ENCODE data around the gene ADGRG3.

The ADGRG3 gene

GRCh38 chr16:57656342-57656955 lies 11.7 kb upstream of the ADGRG3 start:
- no peak overlapping the region for H2BK120ac ChIP-seq (ENCODE audit: low read depth, low read length)
- peaks cover 21% of the 10 kb centered on the region for H3K4me1 ChIP-seq (ENCODE audit: control insufficient read depth, insufficient read depth, low read depth, low read length)
- H4K91ac ChIP-seq (ENCODE audit: low read length) = no peak overlapping the region
- no peak overlapping the region for H4K8ac ChIP-seq (ENCODE audit: low read length)
- H2BK5ac ChIP-seq (ENCODE audit: low read depth, low read length, poor library complexity, severe bottlenecking) = no peak overlapping the region
- no peak overlapping the region for H3K18ac ChIP-seq (ENCODE audit: low read depth in 1 of 2, low read length in 2 of 2)
- no peak overlapping the region for H3K14ac ChIP-seq (ENCODE audit: low read length in 2 of 2)
- H3K9ac ChIP-seq (ENCODE audit: low read length) = no peak overlapping the region
- no peak for DNase-seq
- H2AK5ac ChIP-seq (ENCODE audit: low read length, severe bottlenecking) = no peak overlapping the region
- H2BK12ac ChIP-seq (ENCODE audit: low read length in 2 of 2) = no peak overlapping the region
- H3K27ac ChIP-seq (ENCODE audit: low read length, poor library complexity, severe bottlenecking) = no peak overlapping the region
- H2AFZ ChIP-seq (ENCODE audit: low read depth, low read length) = no peak overlapping the region
- no peak overlapping the region for H3K4me2 ChIP-seq (ENCODE audit: low read length, poor library complexity, severe bottlenecking)
- H3K27me3 ChIP-seq (ENCODE audit: control insufficient read depth in 1 of 2, insufficient read depth in 1 of 2, low read length in 2 of 2) = no peaks in the 10 kb centered on the region
- no peaks in the 10 kb centered on the region for H3K9me3 ChIP-seq (ENCODE audit: control insufficient read depth, low read length)
- peaks cover 20 to 76% of the 10 kb centered on the region in 2 experiments for H3K36me3 ChIP-seq (ENCODE audit: control insufficient read depth in 1 of 2, insufficient read depth in 2 of 2, low read depth in 1 of 2, low read length in 2 of 2)
- peaks cover 2% of the 10 kb centered on the region for H3K79me1 ChIP-seq (replicated peaks; ENCODE audit: low read length, poor library complexity, severe bottlenecking)
- WGBS = 88% methylated on average over 9 of the region's 11 CpGs
- no peak overlapping the region for H3K23ac ChIP-seq (ENCODE audit: low read length in 2 of 2)
- H2BK15ac ChIP-seq (ENCODE audit: low read depth, poor library complexity, severe bottlenecking) = no peak overlapping the region
- no peak overlapping the region for H3K4ac ChIP-seq (ENCODE audit: low read depth in 1 of 2, low read length in 2 of 2)
- H3K4me3 ChIP-seq (ENCODE audit: insufficient read depth in 1 of 2, low read depth in 1 of 2, low read length in 2 of 2) = no peak overlapping the region

- DNase-seq = no peak
- Histone ChIP-seq H3K79me1 (replicated peaks; ENCODE audit: low read length, poor library complexity, severe bottlenecking) (peaks cover 2% of the 10 kb centered on the region), H3K9ac (ENCODE audit: low read length) (no peak overlapping the region), H4K91ac (ENCODE audit: low read length) (no peak overlapping the region), H4K8ac (ENCODE audit: low read length) (no peak overlapping the region), H3K4ac (ENCODE audit: low read depth in 1 of 2, low read length in 2 of 2) (no peak overlapping the region), H2BK120ac (ENCODE audit: low read depth, low read length) (no peak overlapping the region), H3K4me2 (ENCODE audit: low read length, poor library complexity, severe bottlenecking) (no peak overlapping the region), H2BK12ac (ENCODE audit: low read length in 2 of 2) (no peak overlapping the region), H3K4me3 (ENCODE audit: insufficient read depth in 1 of 2, low read depth in 1 of 2, low read length in 2 of 2) (no peak overlapping the region), H2BK15ac (ENCODE audit: low read depth, poor library complexity, severe bottlenecking) (no peak overlapping the region), H3K23ac (ENCODE audit: low read length in 2 of 2) (no peak overlapping the region), H3K18ac (ENCODE audit: low read depth in 1 of 2, low read length in 2 of 2) (no peak overlapping the region), H3K4me1 (ENCODE audit: control insufficient read depth, insufficient read depth, low read depth, low read length) (peaks cover 20% of the 10 kb centered on the region), H3K27ac (ENCODE audit: low read length, poor library complexity, severe bottlenecking) (no peak overlapping the region), H3K14ac (ENCODE audit: low read length in 2 of 2) (no peak overlapping the region), H2BK5ac (ENCODE audit: low read depth, low read length, poor library complexity, severe bottlenecking) (no peak overlapping the region), H2AK5ac (ENCODE audit: low read length, severe bottlenecking) (no peak overlapping the region), H3K36me3 (ENCODE audit: control insufficient read depth in 1 of 2, insufficient read depth in 2 of 2, low read depth in 1 of 2, low read length in 2 of 2) (peaks cover 22 to 76% of the 10 kb centered on the region in 2 experiments), H3K9me3 (ENCODE audit: control insufficient read depth, low read length) (no peaks in the 10 kb centered on the region), H3K27me3 (ENCODE audit: control insufficient read depth in 1 of 2, insufficient read depth in 1 of 2, low read length in 2 of 2) (no peaks in the 10 kb centered on the region), H2AFZ (ENCODE audit: low read depth, low read length) (no peak overlapping the region)
- 95% methylated on average over 12 of the region's 13 CpGs for WGBS
Observed at GRCh38 chr16:57657228-57657627, 10.9 kb upstream of the ADGRG3 start.

GRCh38 chr16:57658130-57658877 lies 9.8 kb upstream of the ADGRG3 start:
- Histone ChIP-seq H2AFZ (ENCODE audit: low read depth, low read length) (no peak overlapping the region), H2BK5ac (ENCODE audit: low read depth, low read length, poor library complexity, severe bottlenecking) (no peak overlapping the region), H4K8ac (ENCODE audit: low read length) (no peak overlapping the region), H3K18ac (ENCODE audit: low read depth in 1 of 2, low read length in 2 of 2) (no peak overlapping the region), H4K91ac (ENCODE audit: low read length) (no peak overlapping the region), H2BK120ac (ENCODE audit: low read depth, low read length) (no peak overlapping the region), H3K27ac (ENCODE audit: low read length, poor library complexity, severe bottlenecking) (no peak overlapping the region), H3K4ac (ENCODE audit: low read depth in 1 of 2, low read length in 2 of 2) (no peak overlapping the region), H3K79me1 (replicated peaks; ENCODE audit: low read length, poor library complexity, severe bottlenecking) (no peaks in the 10 kb centered on the region), H3K9ac (ENCODE audit: low read length) (no peak overlapping the region), H3K23ac (ENCODE audit: low read length in 2 of 2) (no peak overlapping the region), H3K4me1 (ENCODE audit: control insufficient read depth, insufficient read depth, low read depth, low read length) (peaks cover 17% of the 10 kb centered on the region), H3K4me2 (ENCODE audit: low read length, poor library complexity, severe bottlenecking) (no peak overlapping the region), H2BK15ac (ENCODE audit: low read depth, poor library complexity, severe bottlenecking) (no peak overlapping the region), H3K4me3 (ENCODE audit: insufficient read depth in 1 of 2, low read depth in 1 of 2, low read length in 2 of 2) (no peak overlapping the region), H3K27me3 (ENCODE audit: control insufficient read depth in 1 of 2, insufficient read depth in 1 of 2, low read length in 2 of 2) (no peaks in the 10 kb centered on the region), H3K14ac (ENCODE audit: low read length in 2 of 2) (no peak overlapping the region), H3K9me3 (ENCODE audit: control insufficient read depth, low read length) (no peaks in the 10 kb centered on the region), H2AK5ac (ENCODE audit: low read length, severe bottlenecking) (no peak overlapping the region), H2BK12ac (ENCODE audit: low read length in 2 of 2) (no peak overlapping the region), H3K36me3 (ENCODE audit: control insufficient read depth in 1 of 2, insufficient read depth in 2 of 2, low read depth in 1 of 2, low read length in 2 of 2) (peaks cover 22 to 76% of the 10 kb centered on the region in 2 experiments)
- 87% methylated on average over 8 of the region's 10 CpGs for WGBS
- no peak for DNase-seq

GRCh38 chr16:57658878-57659674 lies 9.0 kb upstream of the ADGRG3 start:
- Histone ChIP-seq H3K4ac (ENCODE audit: low read depth in 1 of 2, low read length in 2 of 2) (no peak overlapping the region), H3K14ac (ENCODE audit: low read length in 2 of 2) (no peak overlapping the region), H3K27me3 (ENCODE audit: control insufficient read depth in 1 of 2, insufficient read depth in 1 of 2, low read length in 2 of 2) (no peaks in the 10 kb centered on the region), H2AFZ (ENCODE audit: low read depth, low read length) (no peak overlapping the region), H2BK5ac (ENCODE audit: low read depth, low read length, poor library complexity, severe bottlenecking) (no peak overlapping the region), H4K91ac (ENCODE audit: low read length) (no peak overlapping the region), H3K4me3 (ENCODE audit: insufficient read depth in 1 of 2, low read depth in 1 of 2, low read length in 2 of 2) (no peak overlapping the region), H3K18ac (ENCODE audit: low read depth in 1 of 2, low read length in 2 of 2) (no peak overlapping the region), H2BK120ac (ENCODE audit: low read depth, low read length) (no peak overlapping the region), H2AK5ac (ENCODE audit: low read length, severe bottlenecking) (no peak overlapping the region), H3K27ac (ENCODE audit: low read length, poor library complexity, severe bottlenecking) (no peak overlapping the region), H3K36me3 (ENCODE audit: control insufficient read depth in 1 of 2, insufficient read depth in 2 of 2, low read depth in 1 of 2, low read length in 2 of 2) (peaks cover 22 to 84% of the 10 kb centered on the region in 2 experiments), H3K4me1 (ENCODE audit: control insufficient read depth, insufficient read depth, low read depth, low read length) (peaks cover 9% of the 10 kb centered on the region), H3K23ac (ENCODE audit: low read length in 2 of 2) (no peak overlapping the region), H3K4me2 (ENCODE audit: low read length, poor library complexity, severe bottlenecking) (no peak overlapping the region), H3K9ac (ENCODE audit: low read length) (no peak overlapping the region), H3K79me1 (replicated peaks; ENCODE audit: low read length, poor library complexity, severe bottlenecking) (no peaks in the 10 kb centered on the region), H2BK12ac (ENCODE audit: low read length in 2 of 2) (no peak overlapping the region), H3K9me3 (ENCODE audit: control insufficient read depth, low read length) (no peaks in the 10 kb centered on the region), H4K8ac (ENCODE audit: low read length) (no peak overlapping the region), H2BK15ac (ENCODE audit: low read depth, poor library complexity, severe bottlenecking) (no peak overlapping the region)
- 78% methylated on average over 18 of the region's 19 CpGs for WGBS
- no peak for DNase-seq
